ENCODE data around the gene FNDC3B. TPM values are rescaled to one million over a fixed set of nuclear protein-coding genes. Genes with fewer than 3 reads are reported as not detected.
"Not testable (repeated sequence)": the region's sequence is repeated elsewhere in the genome, so short reads cannot be mapped to it uniquely, and the experiment has no call there.

FNDC3B gene
- total RNA-seq, 1 experiment from 2014 or later, result 48.6 TPM

DNA sequence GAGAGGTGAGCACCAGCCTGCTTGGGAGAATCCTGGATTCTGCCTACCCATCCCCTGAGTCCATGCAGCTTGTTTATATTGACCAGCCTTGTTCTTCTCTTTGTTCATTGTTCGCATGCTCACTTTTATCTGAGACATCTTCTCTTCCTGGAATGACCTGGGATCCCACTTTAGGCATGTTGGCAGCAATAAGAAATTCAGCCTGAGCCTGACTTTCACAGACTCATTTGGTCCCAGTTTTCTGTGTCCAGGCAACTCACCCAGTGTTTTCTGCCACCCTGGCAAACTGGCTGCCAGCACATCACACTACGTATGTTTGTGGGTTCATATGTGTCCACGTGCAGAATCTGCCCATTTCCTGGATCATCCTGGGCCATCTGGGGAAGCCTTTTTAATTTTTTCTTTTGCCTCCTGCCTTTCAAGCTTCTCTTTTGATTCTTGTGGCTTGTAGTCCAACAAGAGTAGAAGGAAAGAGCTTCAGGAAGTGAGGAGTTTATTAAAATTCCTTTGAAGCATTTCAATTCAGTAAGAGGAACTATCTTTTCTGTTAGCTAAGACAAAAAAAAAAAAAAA is 199.9 kb downstream of the FNDC3B start:
- H3K36me3 ChIP-seq (ENCODE audit: low read depth, low read length), result peaks cover 33% of the 10 kb centered on the region
- H3K9ac ChIP-seq (ENCODE audit: low read length), result no peak overlapping the region
- H3K4me2 ChIP-seq (ENCODE audit: low read length), result no peak overlapping the region
- no peak overlapping the region for H3K27ac ChIP-seq (ENCODE audit: low read length)
- H3K4me3 ChIP-seq (ENCODE audit: low read length), result no peak overlapping the region
- POLR2A ChIA-PET (ENCODE audit: unreplicated experiment), result no interaction called here
- peaks cover 4% of the 10 kb centered on the region for H3F3A ChIP-seq (ENCODE audit: low read length, unreplicated experiment)
- H4K20me1 ChIP-seq (ENCODE audit: low read length), result peaks cover 4% of the 10 kb centered on the region; the same call in 1 of the 2 replicates
- H3K27me3 ChIP-seq (ENCODE audit: low read length), result no peaks in the 10 kb centered on the region
- H3K9me3 ChIP-seq (ENCODE audit: low read length), result peaks cover 6% of the 10 kb centered on the region; the same call in 1 of the 2 replicates
- intact Hi-C loops (cut with micrococcal nuclease), result no loop called here
- H3K9me2 ChIP-seq (replicated peaks; ENCODE audit: low read length), result no peaks in the 10 kb centered on the region
- H3K4me1 ChIP-seq (ENCODE audit: insufficient read depth, low read length), result peaks cover 8% of the 10 kb centered on the region
- no TSS peak for BruUV-seq (replicated peaks)
- no peak for TF ChIP-seq EZH2 (IDR thresholded peaks at IDR 0.05; ENCODE audit: low read length, unreplicated experiment)
- TF ChIP-seq, protein P1, sequence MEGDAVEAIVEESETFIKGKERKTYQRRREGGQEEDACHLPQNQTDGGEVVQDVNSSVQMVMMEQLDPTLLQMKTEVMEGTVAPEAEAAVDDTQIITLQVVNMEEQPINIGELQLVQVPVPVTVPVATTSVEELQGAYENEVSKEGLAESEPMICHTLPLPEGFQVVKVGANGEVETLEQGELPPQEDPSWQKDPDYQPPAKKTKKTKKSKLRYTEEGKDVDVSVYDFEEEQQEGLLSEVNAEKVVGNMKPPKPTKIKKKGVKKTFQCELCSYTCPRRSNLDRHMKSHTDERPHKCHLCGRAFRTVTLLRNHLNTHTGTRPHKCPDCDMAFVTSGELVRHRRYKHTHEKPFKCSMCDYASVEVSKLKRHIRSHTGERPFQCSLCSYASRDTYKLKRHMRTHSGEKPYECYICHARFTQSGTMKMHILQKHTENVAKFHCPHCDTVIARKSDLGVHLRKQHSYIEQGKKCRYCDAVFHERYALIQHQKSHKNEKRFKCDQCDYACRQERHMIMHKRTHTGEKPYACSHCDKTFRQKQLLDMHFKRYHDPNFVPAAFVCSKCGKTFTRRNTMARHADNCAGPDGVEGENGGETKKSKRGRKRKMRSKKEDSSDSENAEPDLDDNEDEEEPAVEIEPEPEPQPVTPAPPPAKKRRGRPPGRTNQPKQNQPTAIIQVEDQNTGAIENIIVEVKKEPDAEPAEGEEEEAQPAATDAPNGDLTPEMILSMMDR (conservative IDR thresholded peaks at IDR 0.05; ENCODE audit: low read depth, low read length), result no peak
- TF ChIP-seq EZH2phosphoT487 (IDR thresholded peaks at IDR 0.05; ENCODE audit: borderline replicate concordance, low read length), result no peak
- 0 out of 2 replicates have a peak, but pooled peaks cover 6% of the 10 kb centered on the region for H3K79me2 ChIP-seq (ENCODE audit: low read length)
- no peak for ATAC-seq
- no peak for DNase-seq
- H2AFZ ChIP-seq (ENCODE audit: low read length), result no peak overlapping the region
- CTCF ChIA-PET, result no interaction called here

DNA sequence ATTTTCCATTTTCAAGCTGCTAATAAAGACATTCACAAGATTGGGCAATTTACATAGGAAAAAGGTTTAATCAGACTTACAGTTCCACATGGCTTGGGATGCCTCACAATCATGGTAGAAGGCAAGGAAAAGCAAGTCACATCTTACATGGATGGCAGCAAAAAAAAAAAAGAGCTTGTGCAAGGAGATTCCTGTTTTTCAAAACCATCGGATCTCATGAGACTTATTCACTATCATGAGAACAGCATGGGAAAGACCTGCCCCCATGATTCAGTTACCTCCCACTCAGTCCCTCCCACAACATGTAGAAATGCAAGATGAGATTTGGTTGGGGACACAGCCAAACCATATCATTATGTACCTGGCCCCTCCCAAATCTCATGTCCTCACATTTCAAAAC is 202.0 kb downstream of the FNDC3B start:
- Histone ChIP-seq H3K9me2 (replicated peaks; ENCODE audit: low read length) (no peaks in the 10 kb centered on the region), H3K36me3 (ENCODE audit: low read depth, low read length) (peaks cover 33% of the 10 kb centered on the region), H3K4me1 (ENCODE audit: insufficient read depth, low read length) (peaks cover 10% of the 10 kb centered on the region), H3K9ac (ENCODE audit: low read length) (no peak overlapping the region), H3K4me3 (ENCODE audit: low read length) (no peak overlapping the region), H4K20me1 (ENCODE audit: low read length) (peaks cover 7% of the 10 kb centered on the region; the same call in 1 of the 2 replicates), H3F3A (ENCODE audit: low read length, unreplicated experiment) (peaks cover 4% of the 10 kb centered on the region), H2AFZ (ENCODE audit: low read length) (no peak overlapping the region), H3K27me3 (ENCODE audit: low read length) (no peaks in the 10 kb centered on the region), H3K79me2 (ENCODE audit: low read length) (peaks cover 20% of the 10 kb centered on the region), H3K4me2 (ENCODE audit: low read length) (no peak overlapping the region), H3K9me3 (ENCODE audit: low read length) (peaks cover 6% of the 10 kb centered on the region; the same call in 1 of the 2 replicates), H3K27ac (ENCODE audit: low read length) (no peak overlapping the region)
- ATAC-seq, result no peak
- CTCF ChIA-PET, result no interaction called here
- no peak for DNase-seq
- TF ChIP-seq EZH2 (IDR thresholded peaks at IDR 0.05; ENCODE audit: low read length, unreplicated experiment) (no peak), EZH2phosphoT487 (IDR thresholded peaks at IDR 0.05; ENCODE audit: borderline replicate concordance, low read length) (no peak)
- TF ChIP-seq, protein P1 (conservative IDR thresholded peaks at IDR 0.05; ENCODE audit: low read depth, low read length), result no peak
- intact Hi-C loops (cut with micrococcal nuclease), result no loop called here
- BruUV-seq (replicated peaks), result no TSS peak
- POLR2A ChIA-PET (ENCODE audit: unreplicated experiment), result no interaction called here

DNA sequence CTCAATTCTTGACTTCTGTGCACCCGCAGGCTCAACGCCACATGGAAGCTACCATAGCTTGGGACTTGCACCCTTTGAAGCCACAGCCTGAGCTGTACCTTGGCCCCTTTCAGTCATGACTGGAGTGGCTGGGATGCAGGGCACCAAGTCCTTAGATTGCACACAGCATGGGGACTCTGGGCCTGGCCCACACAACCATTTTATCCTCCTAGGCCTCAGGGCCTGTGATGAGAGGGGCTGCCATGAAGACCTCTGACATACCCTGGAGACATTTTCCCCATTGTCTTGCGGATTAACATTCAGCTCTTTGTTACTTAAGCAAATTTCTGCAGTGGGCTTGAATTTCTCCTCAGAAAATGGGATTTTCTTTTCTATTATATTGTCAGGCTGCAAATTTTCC is 203.1 kb downstream of the FNDC3B start:
- BruUV-seq (replicated peaks); H3F3A ChIP-seq (ENCODE audit: low read length, unreplicated experiment); H3K4me2 ChIP-seq (ENCODE audit: low read length); H3K4me3 ChIP-seq (ENCODE audit: low read length); H3K4me1 ChIP-seq (ENCODE audit: insufficient read depth, low read length); H2AFZ ChIP-seq (ENCODE audit: low read length); H3K9me2 ChIP-seq (replicated peaks; ENCODE audit: low read length); intact Hi-C loops (cut with micrococcal nuclease); H3K9ac ChIP-seq (ENCODE audit: low read length); H3K9me3 ChIP-seq (ENCODE audit: low read length); H3K27me3 ChIP-seq (ENCODE audit: low read length); ATAC-seq; DNase-seq; POLR2A ChIA-PET (ENCODE audit: unreplicated experiment); CTCF ChIA-PET; H4K20me1 ChIP-seq (ENCODE audit: low read length); H3K27ac ChIP-seq (ENCODE audit: low read length): not testable (repeated sequence)
- Histone ChIP-seq H3K36me3 (ENCODE audit: low read depth, low read length) (peaks cover 38% of the 10 kb centered on the region), H3K79me2 (ENCODE audit: low read length) (peaks cover 26% of the 10 kb centered on the region)

DNA sequence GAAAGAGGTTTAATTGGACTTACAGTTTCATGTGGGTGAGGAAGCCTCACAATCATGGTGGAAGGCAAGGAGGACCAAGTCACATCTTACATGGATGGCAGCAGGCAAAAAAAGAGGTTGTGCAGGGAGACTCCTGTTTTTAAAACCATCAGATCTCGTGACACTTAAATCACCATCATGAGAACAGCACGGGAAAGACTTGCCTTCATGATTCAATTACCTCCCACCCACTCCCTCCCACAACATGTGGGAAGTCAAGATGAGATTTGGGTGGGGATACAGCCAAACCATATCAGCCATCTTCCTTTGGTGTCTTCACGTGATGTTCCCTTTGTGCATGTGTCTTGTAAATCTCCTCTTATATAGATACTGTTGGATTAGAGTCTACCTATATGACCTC is 204.0 kb downstream of the FNDC3B start:
- peaks cover 26% of the 10 kb centered on the region for H3K79me2 ChIP-seq (ENCODE audit: low read length)
- peak overlapping the region; percentile 64 for H3K27ac ChIP-seq (ENCODE audit: low read length)
- intact Hi-C loops (cut with micrococcal nuclease), result not testable (repeated sequence)

More for the DNA sequence above, 204.0 kb downstream of the FNDC3B start:
- BruUV-seq (replicated peaks); H3F3A ChIP-seq (ENCODE audit: low read length, unreplicated experiment); H3K9me3 ChIP-seq (ENCODE audit: low read length); H4K20me1 ChIP-seq (ENCODE audit: low read length); CTCF ChIA-PET; H3K4me1 ChIP-seq (ENCODE audit: insufficient read depth, low read length); H3K4me2 ChIP-seq (ENCODE audit: low read length); DNase-seq; H3K9ac ChIP-seq (ENCODE audit: low read length); H3K9me2 ChIP-seq (replicated peaks; ENCODE audit: low read length); POLR2A ChIA-PET (ENCODE audit: unreplicated experiment); H3K27me3 ChIP-seq (ENCODE audit: low read length); ATAC-seq; H3K4me3 ChIP-seq (ENCODE audit: low read length); H2AFZ ChIP-seq (ENCODE audit: low read length): not testable (repeated sequence)
- H3K36me3 ChIP-seq (ENCODE audit: low read depth, low read length), result peaks cover 41% of the 10 kb centered on the region
